OCI-M2 (cell line): ENCODE data around the gene TMBIM4.
"Not testable (repeated sequence)": the region's sequence is repeated elsewhere in the genome, so short reads cannot be mapped to it uniquely, and the experiment has no call there.

ENCODE experiments used
- DNase-seq: peaks from one replicate; lab custom pipeline; 2025; ENCODE audit not compliant: unreplicated experiment; lab: John Stamatoyannopoulos, UW

Gene TMBIM4

DNA sequence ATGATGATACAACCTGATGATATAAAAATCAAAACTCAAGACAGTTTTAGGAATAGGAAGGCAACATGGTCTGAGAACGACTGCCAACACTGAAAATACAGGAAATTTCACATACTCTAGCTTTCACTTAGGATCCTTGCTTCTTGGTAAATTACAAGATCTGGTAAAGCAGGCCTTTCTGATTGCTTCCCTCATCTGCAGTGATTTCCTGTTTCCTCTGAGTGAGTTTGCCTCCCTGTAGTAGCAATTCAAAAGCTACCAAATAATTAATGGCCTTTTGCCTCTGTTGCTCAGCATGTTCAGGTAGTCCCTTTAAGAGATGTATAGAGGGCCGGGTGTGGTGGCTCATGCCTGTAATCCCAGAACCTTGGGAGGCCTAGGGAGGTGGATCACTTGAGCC lies 17.2 kb upstream of the TMBIM4 start:
- no peak for DNase-seq

DNA sequence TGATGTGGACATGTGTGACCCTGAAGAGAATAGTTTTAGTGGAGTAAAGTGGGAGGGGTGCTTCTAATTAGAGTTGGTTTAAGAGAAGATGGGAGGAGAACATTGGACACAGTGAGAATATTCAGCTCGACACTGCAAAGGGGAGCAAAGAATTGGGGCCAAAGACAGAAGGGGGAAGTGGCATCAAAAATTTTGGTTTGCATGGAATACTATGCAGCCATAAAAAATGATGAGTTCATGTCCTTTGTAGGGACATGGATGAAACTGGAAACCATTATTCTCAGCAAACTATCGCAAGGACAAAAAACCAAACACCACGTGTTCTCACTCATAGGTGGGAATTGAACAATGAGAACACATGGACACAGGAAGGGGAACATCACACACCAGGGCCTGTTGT lies 15.0 kb upstream of the TMBIM4 start:
- not testable (repeated sequence) for DNase-seq

DNA sequence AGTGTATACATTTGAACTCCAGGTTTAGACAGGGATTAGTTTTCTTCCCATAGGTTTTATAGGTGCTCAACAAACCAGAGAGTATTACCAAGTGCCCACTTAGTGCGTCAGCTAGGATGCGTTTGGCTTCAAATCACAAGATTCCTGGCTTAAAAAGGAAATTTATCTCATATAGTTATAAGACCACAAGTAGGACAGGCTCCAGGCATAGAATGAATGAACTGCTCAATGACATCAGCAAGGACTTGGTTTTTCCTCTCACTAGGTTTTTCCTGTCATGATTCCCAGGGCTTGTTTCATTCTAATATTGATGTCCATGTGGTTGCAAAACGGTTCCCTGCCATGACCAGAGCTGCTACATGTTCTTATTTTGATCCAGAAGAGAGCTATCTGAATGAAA lies 13.2 kb upstream of the TMBIM4 start:
- DNase-seq: no peak

DNA sequence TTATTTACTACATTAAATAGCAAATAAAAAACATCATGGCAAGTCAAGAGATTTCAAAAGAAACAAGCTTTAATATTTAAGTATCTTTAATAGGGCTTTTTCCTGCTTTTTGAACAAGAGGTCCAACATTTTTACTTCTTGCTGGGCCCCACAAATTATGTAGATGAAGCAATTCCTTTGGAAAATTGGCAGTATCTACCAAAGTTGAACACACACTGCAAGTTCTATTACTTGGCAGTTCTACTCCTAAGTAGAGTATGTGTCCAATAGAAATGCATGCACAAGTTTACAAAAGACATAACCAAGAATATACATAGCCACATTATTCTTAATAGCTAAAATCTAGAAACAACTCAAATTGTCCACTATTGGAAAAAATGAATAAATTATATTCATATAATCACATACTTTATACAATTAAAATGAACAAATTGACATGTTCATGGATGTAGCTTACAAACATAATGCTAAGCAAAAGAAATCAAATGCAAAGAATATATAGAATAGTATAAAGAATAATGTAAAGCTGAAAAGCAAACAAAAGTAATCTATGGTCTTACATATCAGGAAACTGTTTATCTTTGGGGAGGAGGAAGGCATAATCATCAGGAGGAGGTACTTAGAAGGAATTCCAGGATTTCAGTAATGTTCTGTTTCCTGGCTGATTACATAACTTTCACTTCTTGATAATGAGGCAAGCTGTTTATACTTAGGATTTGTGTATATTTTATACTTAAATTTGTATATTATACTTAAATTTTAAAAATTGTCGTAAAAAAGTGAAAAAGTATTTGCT lies 6.5 kb upstream of the TMBIM4 start:
- DNase-seq: no peak

DNA sequence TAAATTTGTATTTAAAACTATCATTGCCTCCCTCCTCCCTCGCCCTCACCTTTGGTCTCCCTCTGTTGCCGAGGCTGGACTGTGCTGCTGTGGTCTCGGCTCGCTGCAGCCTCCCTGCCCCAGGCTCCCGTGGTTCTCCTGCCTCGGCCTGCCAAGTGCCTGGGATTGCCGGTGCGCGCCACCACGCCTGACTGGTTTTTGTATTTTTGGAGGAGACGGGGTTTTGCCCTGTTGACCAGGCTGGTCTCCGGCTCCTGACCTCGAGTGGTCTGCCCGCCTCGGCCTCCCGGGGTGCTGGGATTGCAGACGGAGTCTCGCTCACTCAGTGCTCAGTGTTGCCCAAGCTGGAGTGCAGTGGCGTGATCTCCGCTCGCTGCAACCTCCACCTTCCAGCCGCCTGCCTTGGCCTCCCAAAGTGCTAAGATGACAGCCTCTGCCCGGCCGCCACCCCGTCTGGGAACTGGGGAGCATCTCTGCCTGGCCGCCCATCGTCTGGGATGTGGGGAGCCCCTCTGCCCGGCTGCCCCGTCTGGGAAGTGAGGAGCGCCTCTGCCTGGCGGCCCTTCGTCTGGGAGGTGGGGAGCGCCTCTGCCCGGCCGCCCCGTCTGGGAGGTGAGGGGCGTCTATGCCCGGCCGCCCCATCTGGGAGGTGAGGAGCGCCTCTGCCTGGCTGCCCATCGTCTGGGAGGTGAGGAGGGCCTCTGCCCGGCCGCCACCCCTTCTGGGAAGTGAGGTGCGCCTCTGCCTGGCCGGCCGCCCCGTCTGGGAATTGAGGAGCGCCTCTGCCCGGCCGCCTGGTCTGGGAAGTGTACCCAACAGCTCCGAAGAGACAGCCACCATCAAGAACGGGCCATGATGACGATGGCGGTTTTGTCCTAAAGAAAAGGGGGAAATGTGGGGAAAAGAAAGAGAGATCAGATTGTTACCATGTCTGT lies 4.9 kb upstream of the TMBIM4 start:
- not testable (repeated sequence) for DNase-seq

DNA sequence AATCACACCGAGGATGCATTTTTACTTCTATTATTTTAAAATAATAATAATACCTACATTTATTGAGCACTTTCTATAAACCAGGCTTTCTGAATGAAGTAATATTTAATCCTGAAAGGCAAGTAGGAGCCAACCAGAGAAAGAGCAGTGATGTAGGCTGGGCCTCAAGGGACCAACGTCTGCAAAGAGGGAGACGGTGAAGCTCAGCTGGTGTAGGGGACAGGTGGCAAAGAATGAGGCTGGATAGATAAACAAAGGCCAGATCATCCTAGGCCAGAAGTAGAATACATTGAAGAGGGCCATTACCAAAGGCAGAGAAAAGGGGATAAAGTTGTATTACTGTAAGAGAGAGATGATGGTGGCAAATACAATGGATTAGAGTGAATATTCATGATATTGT lies 810 bp upstream of the TMBIM4 start:
- no peak for DNase-seq

DNA sequence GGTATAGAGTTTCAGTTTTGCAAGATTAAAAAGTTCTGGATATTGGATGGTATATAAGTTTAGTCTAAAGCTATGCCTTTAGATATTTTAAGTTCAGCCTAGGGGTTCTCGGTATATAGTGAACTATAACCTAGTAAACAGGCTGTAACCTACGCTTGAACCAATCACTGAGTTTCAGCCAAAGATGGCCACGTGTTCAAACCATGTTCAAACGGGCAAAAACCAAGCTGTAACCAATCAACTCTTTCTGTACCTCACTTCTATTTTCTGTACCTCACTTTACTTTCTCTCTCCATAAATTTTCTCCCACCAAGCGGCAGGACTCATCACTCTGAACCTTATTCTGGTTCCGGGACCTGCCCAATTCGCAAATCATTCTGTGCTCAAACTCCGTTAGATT lies 1.4 kb downstream of the TMBIM4 start:
- DNase-seq: no peak

DNA sequence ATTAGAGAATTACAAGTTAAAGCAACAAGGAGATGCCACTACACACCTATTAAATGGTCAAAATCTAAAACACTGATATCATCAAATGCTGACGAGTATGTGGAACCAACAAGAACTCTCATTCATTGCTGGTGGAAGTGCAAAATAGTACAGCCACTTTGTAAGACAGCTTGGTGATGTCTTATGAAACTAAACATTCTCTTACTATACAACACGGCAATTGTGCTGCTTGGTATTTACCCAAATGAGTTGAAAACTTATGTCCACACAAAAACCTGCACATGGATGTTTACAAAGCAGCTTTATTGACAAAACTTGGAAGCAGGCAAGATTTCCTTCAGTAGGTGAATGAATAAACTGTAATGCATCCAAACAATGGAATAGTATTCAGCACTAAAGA lies 3.2 kb downstream of the TMBIM4 start:
- no peak for DNase-seq

DNA sequence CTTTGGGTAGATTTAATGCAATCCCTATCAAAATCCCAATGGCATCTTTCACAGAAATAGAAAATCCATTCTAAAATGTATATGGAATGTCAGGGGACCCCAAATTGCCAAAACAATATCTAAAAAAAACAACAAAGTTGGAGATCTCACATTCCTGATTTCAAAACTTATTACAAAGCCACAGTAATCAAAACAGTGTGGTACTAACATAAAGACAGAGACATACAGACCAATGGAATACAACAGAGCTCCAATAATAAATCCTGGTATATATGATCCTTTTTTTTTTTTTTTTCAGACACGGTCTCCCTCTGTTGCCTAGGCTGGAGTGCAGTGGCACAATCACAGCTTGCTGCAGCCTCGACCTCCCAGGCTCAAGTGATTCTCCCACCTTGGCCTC lies 4.7 kb downstream of the TMBIM4 start:
- no peak for DNase-seq

DNA sequence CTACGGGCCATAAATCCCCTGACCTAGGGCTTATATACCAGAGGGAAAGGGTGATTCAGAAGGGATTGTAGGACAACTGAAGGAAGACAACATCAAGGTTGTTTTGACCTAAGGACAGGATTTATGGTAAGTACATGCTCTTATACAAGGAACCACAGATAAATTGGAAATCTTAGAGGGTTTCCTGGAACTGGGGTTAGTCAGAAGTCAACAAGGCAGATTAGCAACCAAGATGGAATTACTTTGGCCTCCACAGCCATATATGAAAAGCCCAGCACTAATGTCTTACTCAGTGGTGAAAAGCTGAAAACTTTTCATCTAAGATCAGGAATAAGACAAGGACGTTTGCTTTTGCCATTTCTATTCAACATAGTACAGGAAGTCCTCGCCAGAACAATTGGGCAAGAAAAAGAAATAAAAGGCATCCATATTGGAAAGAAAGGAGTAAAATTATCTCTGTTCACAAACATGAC lies 5.4 kb downstream of the TMBIM4 start:
- no peak for DNase-seq

DNA sequence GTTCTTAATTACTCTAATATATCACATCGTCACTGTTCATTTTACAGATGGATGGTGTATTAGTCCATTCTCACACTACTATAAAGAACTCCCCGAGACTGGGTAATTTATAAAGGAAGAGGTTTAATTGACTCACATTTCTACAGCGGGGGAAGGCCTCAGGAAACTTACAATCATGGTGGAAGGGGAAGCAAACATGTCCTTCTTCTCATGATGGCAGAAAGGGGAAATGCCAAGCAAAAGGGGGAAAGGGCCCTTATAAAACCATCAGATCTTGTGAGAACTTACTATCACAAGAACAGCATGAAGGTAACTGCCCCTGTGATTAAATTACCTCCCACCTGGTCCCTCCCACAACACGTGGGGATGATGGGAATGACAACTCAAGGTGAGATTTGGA lies 6.5 kb downstream of the TMBIM4 start:
- DNase-seq: no peak

DNA sequence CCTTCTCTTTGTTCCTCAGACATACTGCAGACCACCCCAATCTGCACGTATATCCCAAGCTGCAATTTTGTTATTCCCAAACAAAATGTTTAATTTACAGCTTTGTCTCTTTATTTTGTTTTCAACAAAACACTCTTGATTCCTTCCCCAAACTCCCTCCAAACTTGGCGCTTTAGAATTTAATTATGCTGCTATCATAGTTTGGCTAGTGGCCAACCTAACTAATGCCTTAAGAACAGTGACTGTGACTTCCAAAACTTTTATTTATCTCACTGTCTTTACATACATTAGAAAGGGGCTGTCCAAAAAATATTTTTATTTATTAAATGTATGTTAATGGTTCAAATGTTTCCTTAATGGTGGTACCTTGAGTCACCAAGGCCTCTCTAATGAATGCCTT lies 7.1 kb downstream of the TMBIM4 start:
- DNase-seq: no peak

DNA sequence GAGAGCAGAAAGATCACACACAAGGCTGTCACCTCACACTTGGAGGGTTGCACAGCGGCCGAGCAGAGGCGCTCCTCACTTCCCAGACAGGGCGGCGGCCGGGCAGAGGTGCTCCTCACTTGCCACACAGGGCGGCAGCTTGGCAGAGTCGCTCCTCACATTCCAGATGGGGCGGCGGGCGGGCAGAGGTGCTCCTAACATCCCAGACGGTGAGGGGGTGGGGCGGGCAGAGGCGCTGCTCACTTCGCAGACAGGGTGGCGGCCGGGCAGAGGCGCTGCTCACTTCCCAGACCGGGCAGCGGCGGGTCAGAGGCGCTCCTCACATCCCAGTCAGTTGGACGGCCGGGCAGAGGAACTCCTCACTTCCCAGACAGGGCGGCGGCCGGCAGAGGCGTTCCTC lies 9.1 kb downstream of the TMBIM4 start:
- DNase-seq: no peak

DNA sequence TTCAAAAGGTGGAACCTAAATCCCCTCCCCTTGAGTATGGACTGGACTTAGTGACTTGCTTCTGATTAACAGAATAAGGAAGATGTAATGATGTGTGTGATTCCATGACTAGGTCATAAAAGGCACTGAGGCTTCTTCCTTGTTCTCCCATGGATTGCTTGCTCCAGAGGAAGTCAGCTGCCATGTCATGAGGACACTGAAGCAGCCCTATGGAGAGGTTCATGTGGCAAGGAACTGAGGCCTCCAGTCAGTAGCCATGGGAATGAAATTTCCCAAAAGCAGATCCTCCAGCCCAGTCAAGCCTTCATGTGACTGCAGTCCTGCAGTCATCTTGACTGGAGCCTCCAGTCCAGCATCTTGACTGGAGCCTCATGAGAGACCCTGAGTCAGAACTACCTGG lies 10.7 kb downstream of the TMBIM4 start:
- DNase-seq: no peak

DNA sequence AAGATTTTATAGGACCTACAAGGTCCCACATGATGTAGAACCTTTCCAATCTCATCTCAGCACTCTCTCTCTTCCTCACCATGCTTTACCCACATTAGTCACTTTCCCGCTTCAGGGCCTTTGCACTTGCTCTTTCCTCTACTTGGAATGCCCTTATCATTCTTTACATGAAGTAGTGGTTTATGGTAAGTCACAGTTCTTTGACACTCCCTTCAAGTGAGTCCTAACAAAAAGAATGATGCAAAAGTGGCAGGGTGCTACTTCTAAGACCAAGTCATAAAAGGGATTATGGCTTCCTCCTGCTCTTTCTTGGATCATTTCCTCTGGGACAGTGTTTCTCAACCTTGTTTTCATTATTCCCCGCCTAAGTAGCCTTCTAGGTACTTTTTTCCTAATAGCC lies 13.1 kb downstream of the TMBIM4 start:
- no peak for DNase-seq

DNA sequence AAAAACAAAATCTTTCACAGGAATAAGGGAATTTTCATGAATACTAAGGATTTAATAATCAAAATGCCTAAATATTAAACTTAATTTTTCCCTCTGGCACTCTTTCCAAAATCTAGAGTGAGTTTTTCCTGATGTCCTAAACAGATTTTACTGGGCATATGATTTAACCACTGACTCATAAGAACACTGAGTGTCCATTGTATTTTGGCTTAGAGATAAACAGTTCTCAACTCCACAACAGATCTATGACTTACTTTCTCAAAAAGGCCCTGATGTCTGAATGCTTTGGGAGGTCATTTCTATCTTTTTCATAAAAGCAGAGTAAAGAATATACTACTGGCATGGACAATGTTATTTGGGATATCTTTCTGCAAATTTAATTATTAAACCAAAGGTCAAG lies 15.0 kb downstream of the TMBIM4 start:
- no peak for DNase-seq

DNA sequence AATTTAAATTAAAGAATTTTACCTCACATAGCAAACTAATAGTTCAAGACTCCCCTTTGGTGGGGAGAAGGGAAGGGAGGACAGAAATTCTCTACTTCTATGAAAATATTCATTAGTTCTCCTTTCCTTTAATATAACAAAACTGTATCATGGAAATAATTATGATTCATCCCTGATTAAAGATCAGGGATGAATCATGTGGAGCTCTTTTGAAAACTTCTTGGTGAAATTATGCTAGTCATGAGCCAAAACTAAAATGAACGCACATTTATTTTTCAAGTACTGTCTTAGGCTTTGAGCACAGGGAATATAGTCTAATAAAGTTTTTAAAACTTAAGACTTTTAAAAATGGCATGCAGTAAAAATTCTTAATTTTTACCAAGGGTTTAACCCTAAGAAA lies 17.1 kb downstream of the TMBIM4 start:
- no peak for DNase-seq

DNA sequence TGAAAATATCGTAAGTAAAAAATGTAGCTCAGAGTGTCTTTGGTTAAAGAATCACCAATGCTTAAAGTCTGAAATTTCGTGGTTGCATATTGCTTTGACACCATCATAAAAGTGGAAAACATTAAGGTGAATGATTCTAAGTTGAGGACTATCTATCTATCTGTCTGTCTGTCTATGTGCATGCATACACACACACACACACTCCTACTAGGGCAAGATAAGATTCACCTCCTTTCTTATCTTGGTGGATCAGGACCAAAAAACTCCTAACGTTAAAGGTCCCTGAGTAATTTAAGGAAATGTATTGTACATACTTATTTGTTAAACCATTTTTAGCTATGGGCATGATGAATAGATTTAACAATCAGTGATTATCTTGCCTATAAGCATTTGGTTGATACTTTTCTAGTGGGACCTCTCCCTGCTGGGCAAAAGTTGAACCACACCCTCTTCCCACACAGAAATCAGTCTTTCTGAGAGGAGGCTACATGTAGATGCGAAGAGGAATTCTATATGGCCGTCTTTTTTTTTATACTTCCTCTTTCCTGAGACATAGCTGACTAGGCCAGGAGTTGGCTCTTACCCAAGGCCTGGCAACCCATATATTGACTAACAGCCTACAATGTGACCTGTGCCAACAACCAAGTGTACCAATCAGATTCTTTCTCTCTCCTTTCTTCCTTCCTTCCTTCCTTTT lies 19.9 kb downstream of the TMBIM4 start:
- no peak for DNase-seq

DNA sequence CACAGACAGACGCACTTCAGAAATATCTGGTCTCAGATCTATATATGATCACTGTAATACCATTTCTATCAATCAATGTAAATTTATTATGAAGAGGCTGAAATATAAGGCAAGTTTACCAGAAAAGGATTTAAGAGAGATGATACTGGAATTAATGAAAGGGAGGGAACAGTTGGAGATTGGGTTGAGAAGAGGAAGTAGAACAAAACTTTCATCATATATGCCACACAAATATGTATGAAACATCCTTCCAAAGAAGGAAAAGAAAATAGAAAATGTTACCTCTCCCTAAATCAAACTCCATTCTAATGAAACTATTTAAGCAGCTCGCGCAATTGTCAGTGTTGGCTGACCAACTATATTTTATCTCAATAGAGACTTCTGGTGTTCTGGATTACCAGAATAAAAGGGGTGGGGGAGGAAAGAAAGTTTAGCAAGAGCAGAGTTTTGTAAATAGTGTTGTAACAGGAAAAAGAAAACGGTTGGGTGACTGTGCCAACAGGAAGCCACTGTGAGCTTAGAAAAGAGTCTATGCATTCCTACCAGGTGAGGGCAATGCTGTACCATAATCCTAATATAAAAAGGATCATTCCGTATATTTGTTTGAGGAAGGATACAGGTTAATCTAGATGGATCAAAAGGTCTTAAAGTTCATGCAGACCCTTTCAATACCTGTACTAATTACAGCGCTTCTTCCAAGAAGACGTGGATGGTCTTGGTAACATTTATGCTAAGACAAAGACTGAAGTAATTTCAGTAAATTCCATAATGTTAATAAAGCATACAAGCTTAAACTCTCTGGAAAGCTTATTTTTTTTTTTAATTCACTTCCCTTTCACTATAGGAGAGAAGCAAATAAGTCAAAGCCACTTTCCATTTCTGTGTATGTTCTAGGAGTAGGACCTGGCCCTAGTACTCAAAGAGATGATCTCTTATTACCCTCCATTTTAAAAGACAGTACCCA lies 24.7 kb downstream of the TMBIM4 start:
- no peak for DNase-seq

DNA sequence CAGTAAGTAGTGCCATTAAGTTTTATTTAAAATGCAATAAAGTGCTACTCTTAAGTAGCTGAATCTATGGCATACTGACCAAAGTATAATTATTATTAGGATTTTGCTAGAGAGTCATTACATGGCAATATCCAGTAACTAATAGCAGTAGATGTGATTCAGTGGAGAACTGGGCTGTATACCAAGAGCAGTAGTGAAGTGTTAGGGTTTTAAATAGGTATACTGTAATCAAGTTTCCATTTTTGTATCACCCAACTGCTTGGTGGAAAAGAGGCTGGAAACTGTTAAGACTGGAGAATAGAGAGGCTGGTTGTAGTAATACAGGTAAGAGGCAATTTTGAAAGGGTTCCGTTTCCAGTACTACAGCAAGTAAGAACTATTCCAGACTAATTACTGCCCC lies 25.9 kb downstream of the TMBIM4 start:
- DNase-seq: no peak
